Measurements from ENCODE around the gene MAG.

The MAG gene, protein sequence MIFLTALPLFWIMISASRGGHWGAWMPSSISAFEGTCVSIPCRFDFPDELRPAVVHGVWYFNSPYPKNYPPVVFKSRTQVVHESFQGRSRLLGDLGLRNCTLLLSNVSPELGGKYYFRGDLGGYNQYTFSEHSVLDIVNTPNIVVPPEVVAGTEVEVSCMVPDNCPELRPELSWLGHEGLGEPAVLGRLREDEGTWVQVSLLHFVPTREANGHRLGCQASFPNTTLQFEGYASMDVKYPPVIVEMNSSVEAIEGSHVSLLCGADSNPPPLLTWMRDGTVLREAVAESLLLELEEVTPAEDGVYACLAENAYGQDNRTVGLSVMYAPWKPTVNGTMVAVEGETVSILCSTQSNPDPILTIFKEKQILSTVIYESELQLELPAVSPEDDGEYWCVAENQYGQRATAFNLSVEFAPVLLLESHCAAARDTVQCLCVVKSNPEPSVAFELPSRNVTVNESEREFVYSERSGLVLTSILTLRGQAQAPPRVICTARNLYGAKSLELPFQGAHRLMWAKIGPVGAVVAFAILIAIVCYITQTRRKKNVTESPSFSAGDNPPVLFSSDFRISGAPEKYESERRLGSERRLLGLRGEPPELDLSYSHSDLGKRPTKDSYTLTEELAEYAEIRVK

DNA sequence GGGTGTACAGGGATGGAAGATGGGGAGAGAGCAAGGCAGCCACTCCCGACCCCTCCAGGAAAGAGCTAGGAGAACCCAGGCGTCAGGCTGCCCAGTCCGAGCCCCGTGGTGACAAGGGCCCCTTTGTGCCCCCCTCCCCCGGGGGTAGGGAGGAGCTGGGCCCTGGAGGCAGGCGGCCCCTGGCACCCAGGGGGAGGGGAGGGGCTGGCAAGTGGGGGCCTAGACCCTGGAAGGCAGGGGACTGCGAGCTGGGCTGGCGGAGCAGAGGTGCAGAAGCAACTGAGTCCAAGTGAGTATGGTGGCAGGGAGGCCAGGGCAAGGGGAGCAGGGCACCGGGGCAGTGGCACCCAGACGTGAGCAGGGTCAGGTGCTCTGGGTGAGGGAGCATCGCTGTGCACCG is at the start of gene MAG:
MAG (plus strand) TSS at position 246 of the 400 bp plus-strand sequence. CDS start 3,248 bp downstream, outside the sequence.
- no peak for DNase-seq

DNA sequence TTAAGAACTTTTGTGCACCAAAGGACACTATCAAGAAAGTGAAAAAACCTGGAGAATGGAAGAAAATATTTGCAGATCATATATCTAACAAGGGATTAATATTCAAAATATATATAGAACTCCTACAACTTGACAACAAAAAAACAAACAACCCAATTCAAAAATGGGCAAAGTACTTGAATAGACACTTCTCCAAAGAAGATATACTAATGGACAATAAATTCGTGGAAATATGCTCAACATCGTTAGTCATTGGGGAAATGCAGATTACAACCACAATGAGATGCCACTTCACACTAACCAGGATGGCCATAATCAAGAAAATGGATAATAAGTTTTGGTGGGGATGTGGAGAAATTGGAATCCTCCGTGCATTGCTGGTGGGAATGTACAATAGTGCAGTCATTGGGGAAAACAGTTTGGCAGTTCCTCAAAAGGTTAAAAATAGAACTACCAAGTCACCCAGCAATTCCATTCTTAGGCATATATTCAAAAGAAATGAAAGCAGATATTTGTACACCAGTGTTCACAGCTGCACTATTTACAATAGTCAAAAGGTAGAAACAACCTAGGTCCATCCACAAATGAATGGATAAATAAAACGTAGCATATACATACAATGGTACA is 45.4 kb upstream of the MAG start:
- no peak for DNase-seq

DNA sequence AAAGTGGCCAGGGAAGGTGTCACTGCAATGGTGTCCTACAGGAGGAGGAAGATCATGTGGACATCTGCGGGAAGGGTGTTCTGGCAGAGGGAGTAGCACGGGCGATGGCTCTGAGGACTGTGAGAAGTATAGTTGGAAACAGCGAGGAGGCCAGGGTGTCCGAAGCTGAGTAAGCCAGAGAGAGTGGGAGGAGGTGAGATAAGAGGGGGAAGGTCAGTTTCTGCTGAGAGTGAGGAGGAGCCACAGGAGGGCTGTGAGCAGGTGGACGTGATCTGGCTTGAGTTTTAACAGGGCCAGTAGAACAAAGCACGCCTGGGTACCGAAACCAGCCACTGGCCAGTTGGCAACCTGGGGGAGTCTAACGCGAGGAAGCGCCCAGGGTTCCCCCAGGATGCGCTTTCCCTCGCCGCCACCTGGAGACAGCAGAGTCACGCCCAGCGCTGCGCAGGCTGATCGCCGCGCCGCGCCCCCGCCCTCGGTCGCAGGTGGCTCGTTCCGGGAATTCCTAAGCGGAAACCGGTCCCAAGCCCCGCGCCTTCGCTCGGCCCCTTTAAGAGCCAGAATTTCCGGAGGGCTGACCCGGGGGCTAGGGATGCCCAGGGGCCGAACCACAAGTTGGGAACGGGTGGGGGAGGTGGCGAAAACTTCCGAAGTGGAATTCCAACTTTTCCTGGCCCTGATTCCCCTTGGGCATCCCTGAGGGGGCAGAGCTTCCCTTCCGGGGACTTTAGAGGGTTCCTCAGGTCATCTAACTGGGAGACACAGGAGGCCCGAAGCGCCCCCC is 44.2 kb upstream of the MAG start:
- peak; percentile 86 for DNase-seq

DNA sequence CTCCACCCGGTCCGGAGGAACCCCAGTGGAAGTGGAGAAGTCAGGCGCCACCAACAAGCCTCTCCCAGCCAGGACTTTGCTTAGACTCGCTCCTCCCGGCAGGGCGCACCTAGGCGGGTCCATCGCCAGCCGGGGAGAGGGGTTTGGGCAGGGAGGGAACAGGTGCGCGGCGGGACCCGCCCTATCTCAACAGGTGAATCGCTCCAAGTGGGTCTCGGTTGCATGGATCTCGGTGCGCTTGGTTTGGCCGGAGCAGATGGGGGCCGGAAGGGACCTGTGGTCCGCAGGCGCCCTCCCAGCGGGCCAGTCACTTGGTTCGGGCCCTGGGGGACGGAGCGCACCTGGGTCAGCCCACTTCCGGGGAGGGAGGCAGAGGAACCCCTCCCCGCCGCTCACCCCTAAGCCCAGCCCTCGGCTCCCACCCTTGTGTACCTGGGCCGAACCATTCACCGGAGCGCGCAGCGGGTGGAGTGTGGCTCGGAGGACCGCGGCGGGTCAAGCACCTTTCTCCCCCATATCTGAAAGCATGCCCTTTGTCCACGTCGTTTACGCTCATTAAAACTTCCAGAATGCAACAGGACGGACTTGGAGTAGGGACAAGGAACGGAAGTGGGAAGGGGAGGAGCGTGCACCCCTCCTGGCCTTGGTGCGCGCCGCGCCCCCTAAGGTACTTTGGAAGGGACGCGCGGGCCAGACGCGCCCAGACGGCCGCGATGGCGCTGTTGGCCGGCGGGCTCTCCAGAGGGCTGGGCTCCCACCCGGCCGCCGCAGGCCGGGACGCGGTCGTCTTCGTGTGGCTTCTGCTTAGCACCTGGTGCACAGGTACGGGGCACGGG is 43.4 kb upstream of the MAG start, which contains the start of gene LSR:
LSR (plus strand) TSS at position 693 of the 836 bp plus-strand sequence; CDS start at position 714, 21 bp downstream.
- peak; percentile 97 for DNase-seq

DNA sequence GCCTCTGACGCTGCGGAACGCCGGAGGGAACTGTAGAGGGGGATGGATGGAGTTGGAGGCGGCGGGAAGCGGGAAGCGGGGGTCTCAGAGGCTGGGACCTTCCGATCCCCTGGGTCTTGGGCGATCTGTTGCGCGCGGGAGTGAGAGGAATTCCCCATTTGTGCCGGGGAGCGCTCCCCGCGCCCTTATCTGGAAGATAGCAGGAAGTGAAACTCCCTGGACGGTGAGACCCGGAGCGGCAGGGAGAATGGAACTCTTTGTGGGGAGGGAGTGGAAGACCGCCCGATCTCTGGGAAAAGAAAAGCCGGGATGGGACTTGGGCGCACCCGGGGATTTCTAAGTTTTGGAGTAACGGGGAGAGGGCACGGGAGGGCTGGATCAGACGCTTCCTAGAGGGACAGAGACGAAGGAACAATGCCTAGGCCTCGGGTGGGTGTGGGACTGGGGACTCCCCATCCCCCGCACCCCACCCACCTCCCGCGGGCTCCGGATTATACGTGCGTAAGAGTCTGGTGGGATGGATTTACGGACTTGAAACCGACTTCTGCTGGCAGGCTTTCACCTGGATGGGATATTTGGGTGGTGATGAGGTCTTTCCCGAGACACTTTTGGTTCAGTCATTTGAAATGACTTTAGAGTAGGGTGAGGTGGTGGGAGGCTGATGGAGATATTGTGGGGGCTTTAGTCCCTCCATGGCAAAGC is 42.7 kb upstream of the MAG start:
- DNase-seq: peak; percentile 26

DNA sequence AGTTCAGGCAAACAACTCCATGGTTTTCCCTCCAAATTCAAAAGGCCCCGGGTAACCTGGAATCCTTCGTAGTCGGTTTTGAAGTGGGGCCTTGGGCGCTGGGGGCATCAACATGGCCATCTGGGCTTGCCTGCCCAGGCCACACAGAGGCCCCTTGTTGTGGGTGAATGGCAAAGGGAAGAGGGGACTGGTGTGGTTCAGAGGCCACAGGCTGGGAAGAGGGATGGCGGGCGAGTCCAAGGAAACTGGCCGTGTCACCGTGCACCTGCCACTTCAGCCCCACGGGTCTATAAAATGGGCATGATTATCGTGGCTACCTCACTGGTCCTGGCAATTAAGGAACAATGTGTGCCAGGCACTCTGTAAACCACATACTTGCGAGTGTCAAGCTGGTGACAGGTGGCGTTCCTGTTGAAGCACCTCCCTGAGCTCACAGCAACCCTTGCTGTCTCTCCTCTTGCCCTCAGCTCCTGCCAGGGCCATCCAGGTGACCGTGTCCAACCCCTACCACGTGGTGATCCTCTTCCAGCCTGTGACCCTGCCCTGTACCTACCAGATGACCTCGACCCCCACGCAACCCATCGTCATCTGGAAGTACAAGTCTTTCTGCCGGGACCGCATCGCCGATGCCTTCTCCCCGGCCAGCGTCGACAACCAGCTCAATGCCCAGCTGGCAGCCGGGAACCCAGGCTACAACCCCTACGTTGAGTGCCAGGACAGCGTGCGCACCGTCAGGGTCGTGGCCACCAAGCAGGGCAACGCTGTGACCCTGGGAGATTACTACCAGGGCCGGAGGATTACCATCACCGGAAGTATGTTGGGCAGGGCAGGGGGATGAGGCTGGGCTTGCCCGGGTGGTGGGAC is 41.9 kb upstream of the MAG start:
- peak; percentile 3 for DNase-seq

DNA sequence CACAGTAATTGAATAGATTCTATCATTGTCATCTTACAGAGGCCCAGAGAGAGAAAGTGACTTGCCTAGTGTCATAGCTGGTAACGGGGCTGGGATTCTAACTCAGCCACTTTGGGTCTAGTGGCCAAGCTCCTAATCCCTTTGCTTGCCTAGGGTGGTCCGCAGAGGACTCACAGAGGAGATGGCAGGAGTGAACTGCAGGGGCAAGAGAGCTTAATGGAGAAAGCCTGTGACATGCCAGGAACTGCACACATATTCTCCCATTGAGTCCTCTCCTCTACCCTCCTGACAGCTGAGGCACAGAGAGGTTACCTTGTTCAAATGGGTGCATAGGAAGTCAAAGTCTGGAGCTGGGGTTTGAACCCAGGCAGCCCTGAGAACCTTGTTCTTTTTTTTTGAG is 40.5 kb upstream of the MAG start:
- DNase-seq: no peak

DNA sequence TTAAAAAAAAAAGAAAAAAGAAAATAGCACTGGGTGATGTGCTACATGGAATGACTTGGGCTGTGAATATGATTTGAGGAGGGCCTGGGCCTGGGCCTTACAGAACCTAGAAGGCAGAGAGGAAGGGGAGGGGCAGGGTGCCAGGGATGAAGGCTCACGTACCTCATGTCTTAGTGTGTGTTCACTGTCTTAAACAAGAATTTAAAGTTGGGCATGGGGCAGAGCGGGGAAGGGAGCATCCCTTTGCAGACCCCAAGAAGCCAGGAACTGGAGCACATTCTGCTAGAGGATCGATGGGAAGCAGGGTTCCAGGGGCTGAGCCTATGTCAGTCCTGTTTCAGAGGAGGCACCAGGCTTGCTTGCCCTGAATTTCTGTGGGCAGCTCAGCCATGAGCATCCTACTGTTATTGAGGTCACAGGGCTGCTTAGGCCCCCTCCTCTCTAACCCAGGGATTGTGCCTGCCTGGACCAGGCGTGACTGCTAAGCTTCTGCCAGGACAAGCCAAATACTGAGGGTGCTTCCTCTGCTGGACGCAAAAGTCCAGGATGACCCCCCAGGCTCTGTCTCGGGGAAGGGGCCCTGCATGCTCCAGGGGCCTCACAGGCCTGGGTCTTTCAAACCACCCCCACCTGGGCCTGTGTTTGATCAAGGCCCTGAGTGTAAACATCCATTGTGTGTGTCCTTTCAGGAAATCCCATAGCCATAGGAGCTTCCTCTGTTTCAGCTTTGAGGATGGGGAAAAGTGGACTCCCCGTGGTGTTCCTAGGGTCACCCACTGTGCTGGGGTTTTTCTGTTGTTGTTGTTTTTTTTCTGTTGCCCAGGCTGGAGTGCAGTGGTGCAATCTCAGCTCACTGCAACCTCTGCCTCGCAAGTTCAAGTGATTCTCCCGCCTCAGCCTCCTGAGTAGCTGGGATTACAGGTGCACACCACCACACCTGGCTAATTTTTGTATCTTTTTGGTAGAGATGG is 38.4 kb upstream of the MAG start:
- DNase-seq: no peak

DNA sequence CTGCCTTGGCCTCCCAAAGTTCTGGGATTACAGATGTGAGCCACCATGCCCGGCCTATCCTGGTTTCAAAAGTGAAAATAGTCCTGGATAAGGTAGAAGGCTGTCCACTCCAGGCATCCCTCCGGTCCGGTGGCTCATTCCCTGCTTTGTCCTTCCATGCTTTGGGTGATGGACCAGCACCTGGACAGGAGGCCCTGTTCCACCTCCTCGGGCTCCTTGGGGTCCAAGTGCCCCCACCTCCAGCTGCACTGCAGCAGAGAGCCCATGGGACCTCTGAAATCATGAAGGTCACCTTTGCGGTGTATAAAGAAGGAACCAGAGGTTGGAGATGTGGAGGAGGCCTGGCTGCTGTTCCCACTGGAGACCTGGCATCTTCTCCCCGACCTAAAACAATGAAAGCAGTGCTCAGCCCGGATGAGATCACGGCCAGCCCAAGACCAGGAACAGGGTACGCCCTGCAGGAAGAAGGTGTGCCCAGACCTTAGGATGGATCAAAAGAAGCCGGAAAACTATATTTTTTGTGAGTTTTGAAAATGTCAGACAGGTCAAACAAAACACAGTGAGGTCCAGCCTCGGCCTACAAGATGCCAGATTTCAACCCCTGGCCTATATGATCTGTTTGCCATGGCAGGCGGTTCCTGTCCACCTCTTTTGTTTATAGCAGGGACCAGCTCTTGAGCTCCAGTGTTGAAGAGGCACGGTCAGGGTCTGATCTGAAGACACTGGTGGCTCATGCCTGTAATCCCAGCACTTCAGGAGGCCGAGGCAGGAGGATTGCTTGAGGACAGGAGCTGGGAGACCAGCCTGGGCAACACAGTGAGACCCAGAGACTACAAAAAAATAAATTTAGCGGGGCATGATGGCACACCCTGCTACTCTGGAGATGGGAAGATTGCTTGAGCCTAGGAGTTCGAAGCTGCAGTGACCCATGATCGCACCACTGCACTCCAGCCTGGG is 37.3 kb upstream of the MAG start:
- no peak for DNase-seq

DNA sequence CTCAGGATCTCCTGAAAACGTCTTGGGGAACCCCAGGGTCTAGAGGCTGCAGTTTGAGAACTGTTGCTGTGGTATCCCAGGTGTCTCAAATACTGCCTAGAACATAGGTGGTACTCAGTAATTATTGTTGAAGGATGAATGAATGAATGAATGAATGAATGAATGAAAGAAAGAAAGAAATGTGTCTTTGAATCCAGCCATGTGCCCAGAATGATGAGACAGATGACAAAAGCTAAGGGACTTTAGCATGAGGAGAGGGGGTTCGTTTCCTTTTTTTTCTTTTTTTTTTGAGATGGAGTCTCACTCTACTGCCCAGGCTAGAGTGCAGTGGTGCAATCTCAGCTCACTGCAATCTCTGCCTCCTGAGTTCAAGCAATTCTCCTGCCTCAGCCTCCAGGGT is 35.4 kb upstream of the MAG start:
- DNase-seq: no peak

DNA sequence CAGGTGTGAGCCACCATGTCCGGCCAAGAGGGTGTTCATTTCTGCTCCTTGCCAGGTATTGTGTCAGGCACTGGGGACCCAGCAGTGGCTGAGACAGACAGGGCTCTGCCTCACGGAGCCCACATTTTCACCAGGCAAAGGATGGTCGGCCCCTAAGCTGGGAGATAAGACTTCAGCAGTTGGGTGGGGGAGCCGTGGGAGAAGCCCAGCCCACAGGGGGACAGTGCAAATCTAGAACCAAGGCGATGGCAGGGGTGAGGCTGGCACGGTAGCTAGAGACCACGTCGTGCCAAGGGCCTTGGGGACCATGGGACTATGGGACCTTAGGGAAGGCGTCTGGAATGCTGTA is 34.9 kb upstream of the MAG start:
- DNase-seq: no peak

DNA sequence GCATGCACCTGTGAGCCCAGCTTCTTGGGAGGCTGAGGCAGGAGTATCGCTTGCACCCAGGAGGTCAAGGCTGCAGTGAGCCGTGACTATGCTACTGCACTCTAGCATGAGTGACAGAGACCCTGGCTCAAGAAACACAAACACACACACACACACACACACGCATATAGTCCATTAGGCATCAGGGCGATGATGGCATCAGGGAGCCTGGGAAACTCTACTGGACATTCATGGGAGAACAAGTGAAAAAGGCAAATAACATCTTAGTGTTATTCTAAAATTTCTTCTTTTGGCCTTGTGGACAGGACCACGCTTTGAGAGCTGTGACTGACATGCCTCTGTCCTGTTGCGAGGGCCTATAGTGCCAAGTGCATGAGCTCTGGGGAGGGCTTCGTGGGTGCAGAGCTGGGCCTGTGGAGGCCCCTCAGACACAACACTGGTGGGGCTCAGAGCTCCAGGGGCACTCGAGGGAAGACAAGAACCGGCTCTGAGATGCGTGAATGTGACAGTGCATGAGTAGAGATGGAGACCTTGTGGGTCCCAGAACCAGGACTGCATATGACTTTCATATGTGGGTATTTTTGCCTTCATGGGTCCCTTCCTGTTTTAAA is 31.2 kb upstream of the MAG start:
- DNase-seq: no peak

DNA sequence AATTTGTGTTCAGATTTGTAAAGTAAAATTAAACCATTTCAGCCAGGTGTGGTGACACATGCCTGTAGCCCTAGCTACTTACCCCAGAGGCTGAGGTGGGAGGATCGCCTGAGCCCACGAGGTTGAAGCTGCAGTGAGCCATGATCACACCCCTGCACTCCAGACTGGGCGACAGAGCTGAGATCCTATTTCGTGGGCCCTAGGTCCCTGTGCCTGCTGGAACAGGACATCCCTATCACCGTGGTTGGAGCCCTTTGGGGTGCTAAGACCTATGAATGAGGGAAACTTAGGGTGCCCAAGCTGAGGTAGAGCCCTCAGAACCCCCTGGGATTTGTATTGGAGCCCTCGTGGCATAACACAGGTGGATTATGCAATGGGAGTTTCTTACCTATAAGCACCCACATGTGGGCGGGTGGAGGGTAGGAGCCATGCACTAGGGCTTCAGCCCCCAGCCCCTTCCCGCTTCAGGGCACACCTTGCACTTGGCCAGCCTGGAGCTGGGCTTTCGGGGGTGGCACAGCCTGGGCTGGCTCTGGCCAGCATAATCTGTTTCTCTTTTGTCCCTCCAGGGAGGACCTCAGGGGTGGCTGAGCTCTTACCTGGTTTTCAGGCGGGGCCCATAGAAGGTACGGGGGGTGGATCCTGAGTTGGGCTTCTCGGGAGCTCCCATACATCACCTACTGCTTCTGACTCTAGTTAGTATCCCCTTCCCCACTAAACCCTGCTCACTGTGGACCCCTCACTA is 30.4 kb upstream of the MAG start:
- no peak for DNase-seq

DNA sequence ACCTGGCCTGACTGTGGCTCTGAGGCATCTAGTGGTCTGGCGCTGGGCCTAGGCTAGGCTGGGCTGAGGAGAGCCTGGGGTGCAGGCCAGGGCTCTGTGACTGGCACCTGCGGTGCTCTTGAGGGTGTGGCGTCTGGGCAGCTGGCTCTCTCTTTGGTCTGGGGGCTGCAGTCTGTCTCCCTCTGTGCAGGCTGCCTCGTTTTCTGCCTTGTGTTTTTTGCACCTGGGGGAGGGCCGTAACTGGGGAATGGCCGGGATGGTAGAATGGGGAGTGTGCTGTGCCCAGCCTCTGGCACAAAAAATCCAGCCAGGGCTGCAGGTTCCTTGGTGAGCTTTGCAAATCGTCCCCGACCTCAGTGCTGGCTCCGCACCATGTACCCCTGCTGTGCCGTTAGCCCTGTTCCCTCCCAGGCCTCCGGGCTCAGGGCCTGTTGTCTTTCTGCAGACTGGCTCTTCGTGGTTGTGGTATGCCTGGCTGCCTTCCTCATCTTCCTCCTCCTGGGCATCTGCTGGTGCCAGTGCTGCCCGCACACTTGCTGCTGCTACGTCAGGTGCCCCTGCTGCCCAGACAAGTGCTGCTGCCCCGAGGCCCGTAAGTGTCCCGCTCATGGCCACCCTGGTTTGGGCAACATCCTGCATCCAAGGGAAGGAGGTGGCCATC is 29.7 kb upstream of the MAG start:
- no peak for DNase-seq

DNA sequence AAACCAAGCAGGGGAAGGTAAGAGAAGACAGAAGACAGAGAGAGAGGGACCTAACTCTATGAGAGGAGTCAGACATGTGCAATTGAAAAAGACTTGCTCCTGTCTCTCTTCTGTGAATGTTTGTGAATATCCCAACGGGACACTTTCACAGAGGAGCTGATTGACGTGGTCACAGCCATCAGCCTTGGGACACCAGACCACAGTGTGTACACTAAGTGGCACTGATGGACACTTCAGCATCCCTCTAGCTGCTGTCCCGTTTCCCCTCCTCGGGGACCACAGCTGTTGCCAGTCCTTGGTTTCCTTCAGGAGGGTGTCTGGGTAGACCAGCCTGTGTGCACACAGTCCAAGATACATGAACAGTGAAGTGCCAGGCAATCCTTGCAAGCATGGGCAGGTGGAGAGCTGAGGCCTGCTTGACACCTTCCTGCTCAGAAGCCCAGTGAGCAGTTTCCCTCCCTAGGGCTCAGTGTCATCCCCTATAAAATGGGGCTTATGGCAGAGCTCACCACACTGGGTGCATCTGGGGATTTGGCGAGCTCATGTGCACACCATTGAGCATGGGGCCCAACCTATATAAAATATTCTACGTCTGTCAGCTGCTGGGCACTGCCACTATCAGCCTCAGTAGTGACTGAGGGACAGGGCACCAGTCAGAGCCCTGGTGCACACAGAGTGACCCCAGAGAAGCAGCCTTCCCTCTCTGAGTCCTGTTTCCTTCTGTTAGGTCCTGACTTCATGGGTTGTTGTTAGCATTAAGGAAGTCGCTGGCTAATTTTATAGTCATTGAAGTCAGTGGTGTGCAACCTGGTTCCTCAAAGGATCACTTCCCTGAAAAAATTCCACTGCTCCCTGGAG is 27.5 kb upstream of the MAG start:
- DNase-seq: no peak
